Measurements from ENCODE around the gene MAP4K3.

- TF ChIP-seq YY1 (IDR thresholded peaks at IDR 0.05; ENCODE audit: insufficient read depth, insufficient read length) (no peak), SUZ12 (IDR thresholded peaks at IDR 0.05; ENCODE audit: extremely low read depth, insufficient read depth, insufficient read length) (no peak)
Observed at GRCh38 chr2:39289609-39290008, 147.5 kb downstream of the MAP4K3 start.

All from NT2/D1 (cell line).